RWPE2 (cell line): ENCODE data around the gene MAEA.

ENCODE experiments used
- ATAC-seq: fragments of 200-7000 bp; cut with Tn5 transposase; 3 replicates; pipeline ENCODE4 v1.9.1; 2021; ENCODE audit warnings: low read depth
- DNase-seq: peaks from one replicate; pipeline ENCODE4 v3.0.0-alpha.2; 2020; ENCODE audit warnings: low spot score
- H3K27ac ChIP-seq: fragments of 450-650 bp; 2 replicates; pipeline ENCODE4 v1.5.1; 2017; ENCODE audit warnings: mild to moderate bottlenecking; ENCODE audit not compliant: poor library complexity, severe bottlenecking
- H3K27me3 ChIP-seq: fragments of 250-450 bp; sonication (Bioruptor Pico); 2 replicates; pipeline ENCODE4 v1.5.1; 2021; ENCODE audit warnings: mild to moderate bottlenecking, moderate library complexity; ENCODE audit not compliant: insufficient read depth, poor library complexity, severe bottlenecking
- H3K36me3 ChIP-seq: fragments of 250-450 bp; sonication (Bioruptor Pico); 2 replicates; pipeline ENCODE4 v1.5.1; 2020; ENCODE audit warnings: low read depth, mild to moderate bottlenecking, moderate library complexity
- H3K4me1 ChIP-seq: fragments of 250-450 bp; sonication (Bioruptor Pico); 2 replicates; pipeline ENCODE4 v1.5.1; 2021; ENCODE audit warnings: mild to moderate bottlenecking, moderate library complexity; ENCODE audit not compliant: insufficient read depth, poor library complexity, severe bottlenecking
- H3K4me3 ChIP-seq: fragments of 250-450 bp; sonication (Bioruptor Pico); 2 replicates; pipeline ENCODE4 v1.5.1; 2021; ENCODE audit warnings: mild to moderate bottlenecking, moderate library complexity; ENCODE audit not compliant: severe bottlenecking
- H3K9me3 ChIP-seq: fragments of 250-450 bp; sonication (Bioruptor Pico); 2 replicates; pipeline ENCODE4 v1.5.1; 2021; ENCODE audit warnings: mild to moderate bottlenecking, moderate library complexity; ENCODE audit not compliant: severe bottlenecking
- CTCF ChIP-seq: fragments of 450-650 bp; IDR thresholded peaks from one replicate; pipeline ENCODE4 v1.5.1; 2017; ENCODE audit warnings: mild to moderate bottlenecking, moderate library complexity; ENCODE audit not compliant: poor library complexity, severe bottlenecking

MAEA gene

DNA sequence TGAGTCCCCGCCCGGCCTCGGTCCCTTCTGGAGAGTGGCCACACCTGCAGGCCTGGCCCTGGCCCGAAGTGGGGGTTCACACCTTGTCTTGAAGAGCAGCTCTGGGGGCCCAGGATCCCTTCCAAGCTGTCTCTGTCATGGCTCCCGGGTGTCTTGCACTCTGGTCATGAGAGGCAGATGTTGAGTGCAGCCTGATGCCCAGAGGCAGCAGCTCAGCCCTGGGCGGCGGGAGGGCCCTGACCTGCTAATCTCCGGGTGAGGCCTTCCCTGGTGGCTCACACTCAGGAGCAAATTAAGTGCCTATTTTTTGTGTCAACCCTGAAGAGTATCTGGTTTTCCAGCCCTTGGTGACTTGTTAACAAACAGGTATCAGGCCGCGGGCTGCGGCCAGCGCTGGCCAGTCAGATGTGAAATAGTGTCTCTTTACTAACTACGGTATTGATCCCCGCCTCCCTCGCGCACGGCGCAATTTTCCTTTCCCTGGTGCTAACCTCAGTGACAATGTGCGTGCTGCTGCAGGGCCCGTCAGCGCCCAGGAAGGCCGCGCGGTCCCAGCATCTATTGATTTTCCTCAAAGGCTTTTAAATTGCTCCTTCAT is 92.4 kb downstream of the MAEA start:
- Histone ChIP-seq H3K36me3 (peaks cover 6% of the 10 kb centered on the region; the same call in 1 of the 2 replicates), H3K4me3 (no peak overlapping the region), H3K27ac (no peak overlapping the region), H3K27me3 (no peaks in the 10 kb centered on the region), H3K9me3 (no peaks in the 10 kb centered on the region), H3K4me1 (no peaks in the 10 kb centered on the region)
- ATAC-seq (no peak), DNase-seq (peak; percentile 66)
- TF ChIP-seq CTCF, result no peak

DNA sequence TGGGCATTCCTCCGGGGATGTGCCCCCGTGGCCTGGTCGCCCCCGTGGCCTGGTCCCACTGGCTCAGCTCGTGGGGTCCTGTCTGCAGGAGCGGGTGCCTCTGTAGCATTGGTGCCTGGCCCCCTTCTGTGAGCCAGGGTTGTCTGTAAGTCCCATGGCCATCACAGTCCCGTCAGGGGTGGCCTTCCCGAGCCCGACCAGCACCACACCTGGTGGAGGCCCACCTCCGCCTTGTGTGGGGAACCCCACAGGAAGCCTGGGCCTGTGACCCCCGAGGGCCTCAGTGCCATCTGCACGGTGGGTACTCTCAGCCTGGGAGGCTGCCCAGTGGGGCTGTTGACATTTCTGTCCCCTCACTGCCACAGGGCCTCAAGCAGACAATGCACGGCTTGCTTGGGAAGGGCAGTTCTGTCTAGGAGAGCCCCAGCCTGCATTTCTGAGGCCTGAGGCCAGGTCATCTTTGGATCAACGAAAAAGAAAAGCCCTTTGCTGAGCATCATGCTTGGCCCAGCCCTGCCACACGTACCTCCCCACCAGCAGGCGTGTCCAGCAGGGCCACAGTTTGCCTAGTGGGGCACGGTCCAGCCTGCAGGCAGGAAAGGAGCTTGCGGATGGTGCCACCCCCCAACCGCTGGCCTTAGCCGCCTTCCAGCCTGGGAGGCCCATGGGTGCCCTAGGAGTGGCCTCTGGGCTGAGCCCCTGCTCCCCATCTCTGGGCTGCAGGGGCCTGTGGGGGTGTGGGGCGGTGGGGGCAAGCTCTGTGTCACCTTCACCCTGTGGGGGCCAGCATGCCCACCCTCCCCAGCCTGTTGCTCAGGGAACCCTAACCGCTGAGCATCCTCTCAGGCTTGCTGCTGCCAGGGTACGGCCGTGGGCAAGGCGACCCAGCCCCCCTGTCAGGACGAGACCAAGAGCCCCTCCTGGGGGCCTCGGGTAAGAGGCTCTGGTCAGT is 93.4 kb downstream of the MAEA start:
- no peaks in the 10 kb centered on the region for H3K27me3 ChIP-seq
- peaks cover 9% of the 10 kb centered on the region; the same call in 1 of the 2 replicates for H3K36me3 ChIP-seq
- DNase-seq (peak; percentile 49), ATAC-seq (no peak)
- no peak for TF ChIP-seq CTCF
- no peak overlapping the region for H3K27ac ChIP-seq
- H3K4me3 ChIP-seq, result no peak overlapping the region
- H3K4me1 ChIP-seq, result no peaks in the 10 kb centered on the region
- no peaks in the 10 kb centered on the region for H3K9me3 ChIP-seq

- Histone ChIP-seq H3K4me1 (no peaks in the 10 kb centered on the region), H3K27me3 (no peaks in the 10 kb centered on the region), H3K27ac (no peak overlapping the region), H3K9me3 (peaks cover 5% of the 10 kb centered on the region), H3K4me3 (no peak overlapping the region), H3K36me3 (peaks cover 9% of the 10 kb centered on the region; the same call in 1 of the 2 replicates)
- ATAC-seq, result no peak
- DNase-seq, result peak; percentile 49
- no peak for TF ChIP-seq CTCF
Measured at GRCh38 chr4:1383728-1384591, 94.3 kb downstream of the MAEA start.

- Histone ChIP-seq H3K36me3 (peaks cover 9% of the 10 kb centered on the region; the same call in 1 of the 2 replicates), H3K27me3 (no peaks in the 10 kb centered on the region), H3K9me3 (peaks cover 5% of the 10 kb centered on the region), H3K4me1 (no peaks in the 10 kb centered on the region), H3K27ac (no peak overlapping the region), H3K4me3 (no peak overlapping the region)
- TF ChIP-seq CTCF, result no peak
- ATAC-seq (no peak; the same call in 2 of the 3 replicates), DNase-seq (peak; percentile 42)
Measured at GRCh38 chr4:1384675-1385372, 95.1 kb downstream of the MAEA start.
